GM19324 (cell line): ENCODE measurements around the gene MTX1.
A peak's percentile ranks its signal among the peaks of the same experiment; 100 is the strongest.

Experiments used
- ATAC-seq: cut with Tn5 transposase; IDR thresholded peaks from one replicate; pipeline ENCODE4 v1.9.1; 2021; ENCODE audit warnings: mild to moderate bottlenecking, moderate library complexity; ENCODE audit not compliant: unreplicated experiment, low FRiP score

The MTX1 gene

DNA sequence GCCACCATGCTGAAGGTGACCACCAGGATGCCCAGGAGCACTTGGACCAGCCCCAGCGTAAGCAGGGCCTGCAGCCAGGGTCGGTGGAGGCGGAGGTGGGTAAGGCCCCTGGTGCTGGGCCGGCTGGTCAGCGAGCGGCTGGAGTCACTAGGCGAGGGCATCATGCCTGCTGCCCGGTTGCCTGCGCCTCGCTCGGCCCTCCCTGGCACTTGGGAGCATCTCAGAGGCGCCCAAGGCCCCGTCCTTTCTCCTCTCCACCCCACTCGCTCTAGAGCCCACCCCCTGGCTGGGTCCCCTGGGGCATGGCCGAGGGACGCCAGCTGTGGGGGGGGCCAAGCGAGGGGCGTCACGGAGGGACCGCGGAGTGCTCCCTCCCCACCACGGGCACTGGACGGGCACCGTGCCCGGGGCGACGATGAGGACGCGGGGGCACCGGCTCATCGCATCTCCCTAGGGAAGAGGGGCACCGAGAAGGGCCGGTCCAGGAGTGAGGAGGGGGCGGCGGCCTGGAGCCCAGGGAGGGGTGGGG, 46.3 kb downstream of the MTX1 start:
- ATAC-seq = no peak

DNA sequence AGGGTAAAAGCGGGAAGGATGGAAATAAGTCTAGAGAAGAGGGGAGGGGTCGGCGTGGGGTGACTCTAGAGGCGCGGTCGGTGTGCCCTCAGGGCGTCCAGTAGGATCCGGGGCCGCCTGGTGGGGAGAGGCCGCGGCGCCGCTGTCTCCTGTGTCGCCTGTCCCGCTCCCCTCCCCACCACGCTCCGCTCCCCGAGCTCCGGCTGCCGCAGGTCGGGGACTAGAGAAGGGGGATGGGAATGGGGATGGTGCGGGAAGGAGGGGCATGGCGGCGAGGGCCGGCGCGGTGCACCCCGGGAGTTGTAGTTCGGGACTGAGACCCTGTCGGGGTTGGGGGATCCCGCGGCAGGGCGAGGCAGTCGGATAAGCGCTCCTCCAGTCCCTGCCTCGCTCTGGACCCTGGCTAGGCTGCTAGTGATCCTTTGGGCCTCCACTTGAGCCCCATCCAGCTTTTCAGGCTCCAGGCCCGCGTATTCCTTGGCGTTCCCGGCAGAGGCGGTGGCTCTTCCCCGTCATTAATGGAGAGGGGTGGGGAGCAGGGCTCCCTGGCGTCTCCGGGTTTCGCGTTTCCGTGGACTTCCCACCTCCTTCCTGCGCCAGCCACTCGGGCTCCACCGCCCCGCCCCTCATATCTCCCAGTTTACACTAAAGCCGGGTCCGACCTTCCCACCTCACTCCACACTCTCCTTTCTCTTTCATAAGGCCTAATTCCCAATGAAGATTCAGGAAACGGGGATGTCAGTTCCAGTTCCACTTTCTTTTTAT, 46.9 kb downstream of the MTX1 start, which contains the start of gene ENTREP3:
TSS of gene ENTREP3 (minus strand) at position 241 of the 765 bp plus-strand sequence. CDS start 606 bp downstream, outside the sequence.
- peak; percentile 50 for ATAC-seq

DNA sequence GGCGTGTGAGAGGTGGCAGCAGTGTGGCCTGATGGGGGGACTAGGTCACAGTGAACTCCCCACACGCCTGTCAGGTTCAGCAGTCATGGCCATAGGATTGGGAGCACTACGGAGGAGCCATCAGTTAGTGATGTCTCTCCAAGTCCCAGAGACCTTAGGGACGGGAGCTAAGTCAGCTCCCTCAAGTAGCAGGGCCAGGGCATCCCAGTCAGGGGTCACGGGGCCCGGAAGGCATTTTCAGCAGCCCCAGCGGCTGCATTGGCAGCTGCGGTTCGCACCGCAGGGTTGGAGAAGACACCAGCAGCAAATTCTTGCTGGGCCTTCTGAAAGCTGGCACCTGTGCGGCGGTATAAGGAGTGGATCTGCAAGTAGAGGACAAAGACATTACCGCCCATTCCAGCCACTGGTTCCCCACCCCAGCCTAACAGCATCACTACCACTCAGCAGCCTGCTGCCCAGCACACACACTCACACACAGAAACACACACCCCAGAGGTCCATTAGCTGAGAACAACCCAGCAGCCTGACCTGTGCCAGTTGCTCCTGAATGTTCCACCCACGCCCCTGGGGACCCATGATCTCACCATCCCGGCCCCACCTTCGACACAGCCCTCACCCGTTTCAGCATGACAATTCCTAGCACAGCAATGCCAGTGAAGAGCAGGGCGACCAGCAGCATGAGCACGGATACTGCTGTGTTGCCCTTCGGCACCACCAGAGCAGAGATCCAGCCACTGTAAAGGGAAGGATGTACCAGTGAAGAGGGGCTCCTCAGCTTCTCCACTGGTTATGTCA, 47.8 kb downstream of the MTX1 start:
- no peak for ATAC-seq

DNA sequence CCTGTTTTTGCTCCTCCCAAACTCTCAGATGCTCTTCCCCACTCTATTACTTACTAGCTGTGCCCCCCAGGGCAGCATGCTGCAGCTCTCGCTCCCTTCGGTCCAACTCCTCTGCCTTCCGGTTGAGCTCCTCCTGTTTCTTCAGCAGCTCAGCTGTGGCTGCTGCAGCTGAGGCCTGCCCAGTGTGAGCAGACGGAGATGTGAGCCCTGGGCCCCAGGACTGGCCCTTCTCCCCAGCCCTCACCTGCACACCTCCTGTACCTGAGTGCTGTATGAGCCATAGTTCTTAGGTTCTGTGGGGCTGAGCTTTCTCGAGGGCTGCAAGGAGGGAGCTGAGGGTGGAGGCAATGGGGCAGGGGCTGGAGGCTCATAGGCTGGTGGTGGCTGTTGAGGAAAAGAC, 51.8 kb downstream of the MTX1 start:
- no peak for ATAC-seq

DNA sequence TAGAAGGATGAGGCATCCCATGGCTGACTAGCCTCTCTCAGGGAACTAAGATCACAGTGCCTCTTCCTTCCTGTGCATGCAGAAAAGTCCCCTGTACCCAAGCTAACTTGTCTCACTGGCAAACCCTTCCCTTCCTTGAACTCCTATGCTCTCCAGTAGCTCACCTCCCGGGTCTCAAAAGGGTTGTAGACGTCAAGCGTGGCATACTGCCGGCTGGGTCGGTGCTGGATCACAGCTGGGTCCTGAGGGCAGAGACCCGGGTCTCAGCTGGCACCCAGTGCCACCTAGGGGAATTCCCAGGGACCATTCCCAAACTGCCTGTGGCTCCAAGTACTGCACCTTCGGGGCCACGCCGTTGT, 53.0 kb downstream of the MTX1 start:
- ATAC-seq = peak; percentile 4

- peak; percentile 84 for ATAC-seq
Observed at GRCh38 chr1:155261852-155262673, 53.6 kb downstream of the MTX1 start, which contains the start of gene SCAMP3. SCAMP3 (minus strand) TSS chr1:155262360; CDS start chr1:155262151, 209 bp downstream.

DNA sequence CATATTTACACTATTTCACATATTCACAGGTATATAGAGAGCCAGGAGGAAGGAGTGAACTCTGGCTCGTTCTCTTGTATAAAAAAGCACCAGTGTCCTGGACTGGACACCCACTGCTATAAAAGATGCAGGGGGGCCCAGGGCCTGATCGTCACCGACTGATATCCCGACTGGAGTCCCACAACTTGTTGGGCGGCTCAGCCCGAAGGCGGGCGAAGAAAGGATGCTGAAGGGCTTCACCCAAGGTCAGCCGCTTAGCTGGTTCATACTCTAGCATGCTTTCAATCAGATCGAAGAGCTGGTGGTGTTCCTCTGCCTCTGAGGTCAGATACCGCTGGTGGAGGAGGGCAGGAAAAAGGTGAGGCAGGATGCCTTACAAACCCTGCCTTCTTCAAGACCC, 54.6 kb downstream of the MTX1 start:
- no peak for ATAC-seq
